Stimulated activated CD4-positive, alpha-beta T cell treated with anti-CD3 and anti-CD28 coated beads, Interleukin-15, amount 100 ng/mL, for 48 hours (primary cell): ENCODE data around the gene AOPEP.
"Not testable (repeated sequence)": the region's sequence is repeated elsewhere in the genome, so short reads cannot be mapped to it uniquely, and the experiment has no call there.

Experiments
- DNase-seq, 2 donors: peaks; one replicate each; pipeline ENCODE4 v3.0.0-alpha.2; 2020; ENCODE audit warnings: low read depth in 2 of 2

Gene AOPEP

GRCh38 chr9:94952565-94953373 lies 226.3 kb downstream of the AOPEP start:
- no peak for DNase-seq

GRCh38 chr9:94956731-94957130 lies 230.2 kb downstream of the AOPEP start:
- DNase-seq, result no peak

- no peak for DNase-seq
Measured at GRCh38 chr9:94960964-94961363, 234.5 kb downstream of the AOPEP start.

GRCh38 chr9:94961870-94962269 lies 235.4 kb downstream of the AOPEP start:
- DNase-seq, result no peak

GRCh38 chr9:94965631-94966030 lies 239.1 kb downstream of the AOPEP start:
- not testable (repeated sequence) for DNase-seq

GRCh38 chr9:94966046-94966445 lies 239.5 kb downstream of the AOPEP start:
- not testable (repeated sequence) for DNase-seq

- DNase-seq, result no peak
Measured at GRCh38 chr9:94967482-94967881, 241.0 kb downstream of the AOPEP start.

- DNase-seq, result no peak
Measured at GRCh38 chr9:94971378-94972131, 245.1 kb downstream of the AOPEP start.

- DNase-seq, result no peak
Measured at GRCh38 chr9:94973451-94973941, 247.0 kb downstream of the AOPEP start.

GRCh38 chr9:94974154-94974879 lies 247.8 kb downstream of the AOPEP start:
- no peak for DNase-seq

- DNase-seq, result no peak
Measured at GRCh38 chr9:94975480-94975879, 249.0 kb downstream of the AOPEP start.

GRCh38 chr9:94976077-94976476 lies 249.6 kb downstream of the AOPEP start:
- DNase-seq, result no peak

GRCh38 chr9:94977416-94977815 lies 250.9 kb downstream of the AOPEP start:
- DNase-seq, result no peak

- DNase-seq, result no peak
Measured at GRCh38 chr9:94979904-94980507, 253.5 kb downstream of the AOPEP start.

- DNase-seq, result no peak
Measured at GRCh38 chr9:94980947-94981722, 254.6 kb downstream of the AOPEP start.

- no peak for DNase-seq
Measured at GRCh38 chr9:94981723-94982090, 255.2 kb downstream of the AOPEP start.

- DNase-seq, result no peak
Measured at GRCh38 chr9:94982211-94982610, 255.7 kb downstream of the AOPEP start.

GRCh38 chr9:94983552-94983951 lies 257.1 kb downstream of the AOPEP start:
- DNase-seq, result no peak

GRCh38 chr9:94984891-94985476 lies 258.5 kb downstream of the AOPEP start:
- no peak for DNase-seq

GRCh38 chr9:94985649-94986048 lies 259.1 kb downstream of the AOPEP start:
- no peak for DNase-seq

- DNase-seq, result no peak
Measured at GRCh38 chr9:94987731-94988130, 261.2 kb downstream of the AOPEP start.
